GM11168 (cell line): ENCODE results near the gene DDC.

Experiments used
- in situ Hi-C: fragments of 300-500 bp; cut with MboI; formaldehyde crosslinking; loops from one replicate; pipeline ENCODE4 v1.12.0; 2022; ENCODE audit warnings: low sequenced_read_pairs; ENCODE audit not compliant: unreplicated experiment

Gene DDC, protein sequence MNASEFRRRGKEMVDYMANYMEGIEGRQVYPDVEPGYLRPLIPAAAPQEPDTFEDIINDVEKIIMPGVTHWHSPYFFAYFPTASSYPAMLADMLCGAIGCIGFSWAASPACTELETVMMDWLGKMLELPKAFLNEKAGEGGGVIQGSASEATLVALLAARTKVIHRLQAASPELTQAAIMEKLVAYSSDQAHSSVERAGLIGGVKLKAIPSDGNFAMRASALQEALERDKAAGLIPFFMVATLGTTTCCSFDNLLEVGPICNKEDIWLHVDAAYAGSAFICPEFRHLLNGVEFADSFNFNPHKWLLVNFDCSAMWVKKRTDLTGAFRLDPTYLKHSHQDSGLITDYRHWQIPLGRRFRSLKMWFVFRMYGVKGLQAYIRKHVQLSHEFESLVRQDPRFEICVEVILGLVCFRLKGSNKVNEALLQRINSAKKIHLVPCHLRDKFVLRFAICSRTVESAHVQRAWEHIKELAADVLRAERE

DNA sequence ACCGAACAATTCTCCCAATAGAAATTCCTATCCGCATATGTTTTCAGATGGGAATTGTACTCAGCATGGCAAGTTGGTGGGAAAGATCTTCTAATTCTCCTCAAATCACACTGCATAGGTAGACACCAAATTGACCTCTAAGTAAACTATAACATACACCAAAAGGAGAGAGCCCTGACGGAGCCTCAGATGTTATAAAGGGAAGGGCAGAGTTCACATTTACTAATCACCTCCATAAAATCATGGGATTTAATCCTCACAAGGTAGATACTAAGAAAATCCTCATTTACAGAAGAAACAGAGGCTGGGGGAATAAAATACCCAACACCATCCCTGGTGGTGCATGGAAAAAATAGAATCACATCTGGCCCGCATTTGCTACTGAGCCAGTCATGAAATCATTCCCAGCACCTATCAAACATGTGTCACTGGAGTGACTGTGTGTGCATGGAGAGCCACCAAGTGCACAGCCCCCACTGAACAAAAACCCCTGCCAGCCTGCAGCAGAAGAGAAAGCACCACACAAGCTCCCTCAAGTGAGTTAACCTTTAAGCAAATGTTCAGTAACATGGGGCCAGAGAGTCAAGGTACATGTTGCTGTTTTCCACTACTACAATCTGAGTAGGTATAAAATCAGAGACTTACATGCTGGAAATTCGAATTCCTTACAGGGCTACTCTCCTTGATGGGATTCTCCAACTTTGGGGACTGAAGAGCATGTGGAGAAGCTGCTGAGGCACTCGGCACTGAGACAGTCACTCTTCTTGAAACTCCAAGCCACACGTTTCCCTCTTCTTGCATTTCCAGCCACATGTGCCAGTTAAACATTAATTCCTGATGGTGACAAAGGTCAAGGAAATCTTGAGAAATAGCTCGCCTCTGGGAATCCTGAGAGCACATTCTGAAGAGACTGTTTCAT lies at the start of gene DDC:
TSS of gene DDC (minus strand) at position 766 of the 919 bp plus-strand sequence. CDS start 21,320 bp downstream, outside the sequence.
- in situ Hi-C loops: no loop called here

DNA sequence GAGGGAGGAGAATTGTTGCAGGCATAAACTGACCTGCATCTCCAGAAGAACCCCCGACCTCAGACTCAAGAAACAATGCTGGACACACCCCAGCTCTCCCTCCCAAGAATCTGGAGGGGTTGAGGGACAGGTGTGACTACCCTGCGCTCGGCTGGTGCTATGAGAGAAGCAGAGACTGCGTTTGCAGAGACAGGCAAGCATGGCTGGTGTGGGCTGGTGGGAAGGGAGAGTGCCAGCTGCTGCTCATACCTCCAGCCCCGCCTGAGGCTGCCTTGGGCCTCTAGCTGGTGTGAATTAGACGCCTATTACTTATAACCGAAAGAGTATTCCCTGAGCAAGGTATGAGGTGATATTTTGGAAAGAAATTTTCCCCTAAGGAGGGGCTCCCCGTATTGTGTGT lies 48.3 kb upstream of the DDC start:
- in situ Hi-C loops: loop anchor here (5.0 kb wide), 1 partner anchor 84 kb away; no protein-coding TSS in a partner anchor

DNA sequence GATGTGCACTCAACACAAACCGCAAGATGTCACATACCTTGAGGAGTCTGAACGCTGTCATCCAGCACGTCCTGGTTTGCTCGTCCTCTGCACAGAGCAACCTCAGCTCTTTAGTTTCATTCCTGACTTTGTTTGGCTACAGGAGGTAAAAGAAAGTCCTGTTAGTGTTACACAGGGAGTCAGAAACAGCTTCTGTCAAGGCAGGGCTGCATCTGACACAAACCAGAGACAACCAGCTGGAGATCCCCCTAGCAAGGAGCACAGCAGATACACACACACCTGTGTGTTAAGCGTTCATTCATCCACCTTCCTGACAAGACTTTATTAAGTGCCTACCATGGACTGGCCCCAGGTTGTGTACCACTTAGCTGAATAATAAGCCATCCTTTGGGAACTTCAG lies 47.5 kb upstream of the DDC start:
- in situ Hi-C loops: loop anchor here (5.0 kb wide), 1 partner anchor 85 kb away; no protein-coding TSS in a partner anchor

GRCh38 chr7:50610521-50611277 lies 45.5 kb upstream of the DDC start:
- in situ Hi-C loops: loop anchor here (5.0 kb wide), 1 partner anchor 87 kb away; no protein-coding TSS in a partner anchor

DNA sequence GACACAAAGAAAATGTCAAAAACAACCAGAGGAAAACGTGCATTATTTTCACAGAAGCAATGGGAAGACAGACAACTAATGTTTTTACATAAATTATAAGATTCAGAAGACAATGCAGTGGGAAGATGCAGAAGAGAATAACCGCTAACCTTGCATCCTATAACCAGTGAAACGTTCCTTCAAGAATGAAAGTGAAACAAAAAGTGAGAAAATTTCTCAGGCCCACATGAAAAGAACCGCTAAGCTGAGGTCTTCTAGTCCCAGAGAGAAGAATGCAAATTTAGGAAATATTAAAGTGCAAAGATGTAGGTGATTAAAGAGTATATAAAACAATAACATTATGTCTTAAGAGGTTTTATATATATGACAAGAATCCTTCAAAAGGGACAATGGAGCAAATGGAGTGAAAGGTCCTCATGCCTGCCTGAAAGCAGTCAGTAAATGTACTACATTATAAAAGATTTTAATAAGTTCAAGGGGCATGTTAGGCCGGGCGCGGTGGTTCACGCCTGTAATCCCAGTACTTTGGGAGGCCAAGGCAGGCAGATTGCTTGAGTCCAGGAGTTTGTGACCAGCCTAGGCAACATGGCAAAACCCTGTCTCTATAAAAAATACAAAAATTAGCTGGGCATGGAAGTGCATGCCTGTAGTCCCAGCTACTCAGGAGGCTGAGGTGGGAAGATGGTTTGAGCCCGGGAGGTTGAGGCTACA lies 43.1 kb upstream of the DDC start:
- in situ Hi-C loops: no loop called here

GRCh38 chr7:50607524-50608125 lies 42.4 kb upstream of the DDC start:
- in situ Hi-C loops: no loop called here

DNA sequence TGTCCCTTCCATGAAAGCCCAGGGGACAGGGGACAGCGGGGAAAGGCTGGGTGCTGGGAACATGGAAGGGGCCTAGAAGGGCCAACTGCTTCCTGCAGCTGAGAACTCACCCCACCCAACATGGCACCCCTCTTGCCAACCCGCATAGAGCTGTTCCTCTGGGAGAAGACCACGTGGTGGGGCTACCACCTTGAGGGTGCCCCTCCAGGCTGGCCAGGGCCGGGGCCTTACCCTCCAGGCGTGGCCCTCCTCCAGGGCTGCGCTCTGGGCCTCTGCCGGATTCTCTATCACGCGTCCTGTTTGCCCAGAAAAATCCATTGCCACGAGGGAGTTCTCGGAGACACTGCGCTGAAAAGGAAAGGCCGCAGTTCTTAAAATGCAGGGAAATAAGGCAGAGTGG lies 39.9 kb upstream of the DDC start:
- in situ Hi-C loops: no loop called here

GRCh38 chr7:50603287-50603686 lies 38.1 kb upstream of the DDC start:
- in situ Hi-C loops: no loop called here

- in situ Hi-C loops: no loop called here
Measured at GRCh38 chr7:50599385-50599784, 34.2 kb upstream of the DDC start.

DNA sequence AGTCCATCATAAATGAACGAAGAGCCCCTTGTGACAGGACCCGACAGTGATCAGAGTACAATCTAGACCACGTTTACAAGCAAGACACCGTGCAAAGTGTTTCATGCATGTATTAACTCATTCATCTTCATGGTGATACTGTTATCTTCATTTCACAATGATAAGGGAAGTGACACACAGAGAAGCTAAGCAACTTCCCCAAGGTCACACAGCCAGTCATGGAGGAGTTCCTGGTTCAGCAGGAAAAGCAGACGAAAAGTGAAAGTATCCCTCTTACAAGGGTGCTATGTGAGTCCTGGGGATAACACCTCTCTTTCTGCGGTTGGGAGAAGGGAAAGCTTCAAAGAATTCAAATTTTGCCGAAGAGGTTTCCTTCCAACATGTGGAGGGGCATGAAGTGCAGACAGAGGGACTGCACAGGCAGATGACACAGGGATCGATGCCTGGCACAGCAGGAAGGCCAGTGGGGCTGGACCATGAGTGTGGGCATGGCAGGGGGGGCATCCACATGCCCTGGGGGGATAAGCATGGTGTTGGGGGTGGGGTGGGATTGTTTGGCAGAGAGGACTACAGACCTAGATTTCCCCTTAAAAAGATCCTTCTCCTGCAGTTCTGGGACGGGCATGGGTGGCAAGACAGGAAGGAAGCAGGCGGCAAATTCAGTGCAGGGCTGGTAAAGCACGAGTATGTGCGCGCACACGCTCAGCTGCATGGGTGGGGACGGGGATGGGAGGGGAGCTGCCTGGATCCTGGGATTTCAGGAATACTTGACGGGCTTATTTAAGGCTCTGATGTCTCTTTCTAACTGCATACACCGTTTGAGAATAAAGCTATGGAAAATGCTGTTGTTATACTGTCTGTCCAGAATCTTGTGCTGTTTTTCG lies 33.5 kb upstream of the DDC start:
- in situ Hi-C loops: no loop called here

DNA sequence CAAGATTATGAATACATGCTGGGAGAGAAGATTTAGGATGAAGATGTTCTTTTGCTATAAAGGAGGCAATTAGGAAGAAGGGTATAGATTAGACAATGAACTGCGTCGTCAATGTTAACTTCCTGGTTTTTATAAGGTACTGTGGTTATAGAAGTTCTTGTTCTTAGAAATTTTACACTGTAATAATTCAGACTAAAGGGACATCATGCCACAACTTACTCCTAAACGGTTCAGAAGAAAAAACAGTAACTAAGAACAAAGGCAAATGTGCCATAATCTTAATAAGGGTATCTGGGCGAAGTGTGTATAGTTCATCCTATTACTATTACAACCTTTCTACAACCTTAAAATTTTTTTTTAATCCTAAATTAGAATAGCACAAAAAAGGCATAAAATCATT lies 31.3 kb upstream of the DDC start:
- in situ Hi-C loops: no loop called here

GRCh38 chr7:50595491-50596102 lies 30.4 kb upstream of the DDC start:
- in situ Hi-C loops: no loop called here

DNA sequence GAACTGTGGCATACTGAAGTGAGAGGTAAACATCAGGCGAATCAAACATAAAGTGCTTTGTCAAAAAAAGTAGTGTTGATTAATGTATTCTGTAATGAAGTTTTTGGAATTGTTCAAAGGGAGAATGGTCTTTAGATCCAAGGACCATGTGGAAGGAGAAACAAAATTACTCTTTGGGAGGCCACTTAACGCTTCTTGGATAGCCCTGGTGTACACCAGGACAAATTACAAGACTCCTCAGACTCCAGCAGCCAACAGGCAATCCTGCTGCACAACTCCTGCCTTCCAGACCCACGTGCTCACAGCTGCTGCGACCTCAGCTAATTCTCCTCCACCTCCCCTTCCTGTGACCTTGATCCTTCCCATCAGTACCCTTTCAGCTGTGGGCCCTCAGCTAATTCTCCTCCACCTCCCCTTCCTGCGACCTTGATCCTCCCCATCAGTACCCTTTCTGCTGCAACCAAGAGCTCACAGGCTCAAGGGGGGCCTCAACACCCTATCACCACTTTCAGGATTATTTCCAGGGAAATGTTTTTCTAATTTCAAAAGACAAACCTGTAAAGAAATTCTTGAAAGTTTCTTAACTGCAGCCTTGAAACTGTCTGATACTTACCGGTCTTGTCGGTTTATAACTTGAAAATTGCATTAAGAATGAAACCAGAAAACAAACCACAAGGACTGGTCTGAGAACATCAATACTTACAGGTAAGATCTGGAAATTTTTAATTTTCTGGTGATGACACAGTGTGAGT lies 29.7 kb upstream of the DDC start:
- in situ Hi-C loops: no loop called here

DNA sequence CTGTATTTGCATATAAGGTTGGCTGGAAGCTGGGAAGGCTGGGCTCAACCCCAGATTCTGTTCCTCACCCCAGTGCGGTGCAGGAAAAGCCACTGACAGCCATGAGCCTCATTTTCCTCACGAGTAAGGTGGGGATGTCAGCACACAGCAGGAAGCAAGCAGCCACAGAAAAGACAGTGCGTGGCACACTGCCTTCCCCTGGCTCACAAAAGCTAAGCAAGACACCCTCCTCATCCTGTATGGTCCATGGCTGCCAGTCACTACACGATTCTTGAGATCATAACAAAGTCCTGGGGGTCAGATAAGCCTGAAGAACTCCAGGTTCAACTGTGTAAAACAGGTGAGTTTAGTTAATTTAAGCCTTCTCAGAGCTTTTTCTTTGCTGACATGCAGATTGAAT lies 28.9 kb upstream of the DDC start:
- in situ Hi-C loops: no loop called here

GRCh38 chr7:50592940-50593339 lies 27.7 kb upstream of the DDC start:
- in situ Hi-C loops: no loop called here

- in situ Hi-C loops: no loop called here
Measured at GRCh38 chr7:50591480-50592438, 26.6 kb upstream of the DDC start.
